Naive thymus-derived CD8-positive, alpha-beta T cell (primary cell): ENCODE measurements around the gene CST7. TPM values are rescaled to one million over a fixed set of nuclear protein-coding genes. Genes with fewer than 3 reads are reported as not detected.

Source experiments
- ATAC-seq, 2 donors: fragments of 150-1000 bp; cut with Tn5 transposase in 1 of 2; sonication (Bioruptor Pico), chemical (Tn5 transposase) in 1 of 2; 1 replicate in 1 of 2; 2 replicates in 1 of 2; pipeline ENCODE4 v1.10.0; 2021; ENCODE audit warnings: mild to moderate bottlenecking in 2 of 2, moderate library complexity in 2 of 2
- POLR2A ChIA-PET: fragments of 350-600 bp; sonication (Branson Sonifier 250); formaldehyde crosslinking; loops from one replicate; lab custom pipeline; 2021; ENCODE audit warnings: antibody characterized with exemption; lab: Charles Lee
- DNase-seq, 10 donors: peaks; one replicate each; pipeline versions ENCODE4 v3.0.0 to v3.0.0-alpha.2; 2020 to 2022
- H3K27ac Mint-ChIP-seq, 10 donors: one replicate each; pipeline ENCODE4 v1.8.0; 2020 to 2022; ENCODE audit warnings: mild to moderate bottlenecking in 10 of 10, mixed read lengths in 10 of 10, moderate library complexity in 4 of 10, inconsistent platforms in 1 of 10
- H3K27me3 Mint-ChIP-seq, 5 donors: one replicate each; pipeline ENCODE4 v1.8.0; 2021 to 2022; ENCODE audit warnings: mixed read lengths in 5 of 5
- H3K36me3 Mint-ChIP-seq, 3 donors: one replicate each; pipeline ENCODE4 v1.8.0; 2020 to 2022; ENCODE audit warnings: mixed read lengths in 3 of 3, mild to moderate bottlenecking in 2 of 3, inconsistent platforms in 1 of 3
- H3K4me1 Mint-ChIP-seq, 4 donors: one replicate each; pipeline ENCODE4 v1.8.0; 2021 to 2022; ENCODE audit warnings: mixed read lengths in 4 of 4
- H3K4me3 Mint-ChIP-seq, 10 donors: one replicate each; pipeline ENCODE4 v1.8.0; 2020 to 2022; ENCODE audit warnings: mild to moderate bottlenecking in 10 of 10, mixed read lengths in 10 of 10, moderate library complexity in 6 of 10, inconsistent platforms in 1 of 10
- H3K9me3 Mint-ChIP-seq, 9 donors: one replicate each; pipeline ENCODE4 v1.8.0; 2020 to 2022; ENCODE audit warnings: mixed read lengths in 9 of 9, mild to moderate bottlenecking in 3 of 9, inconsistent platforms in 1 of 9, moderate library complexity in 1 of 9
- polyA plus RNA-seq, 3 donors: library from polyadenylated mRNA; unstranded; fragments of 300-500 nt; fragmentation: Illumina TruSeq; gene quantifications; one replicate each; pipeline ENCODE4 v1.2.3, GENCODE V29; 2021
- total RNA-seq, 8 experiments: library from RNA in 2 of 8; stranded (reverse) in 2 of 8; gene quantifications; one replicate each; pipeline ENCODE4 v1.2.3 and lab custom pipeline; 2021 to 2026

Gene CST7
- total and polyA plus RNA-seq, 5 experiments from 2014 or later = 5.5 to 581 (median 13.3) TPM

- no peak for ATAC-seq
- Mint-ChIP-seq H3K4me3 (peak overlapping the region in 1 of 10 donors; percentile 1), H3K9me3 (no peaks in the 10 kb centered on the region)
Observed at GRCh38 chr20:24986436-24987015, 37.5 kb downstream of the CST7 start.

DNA sequence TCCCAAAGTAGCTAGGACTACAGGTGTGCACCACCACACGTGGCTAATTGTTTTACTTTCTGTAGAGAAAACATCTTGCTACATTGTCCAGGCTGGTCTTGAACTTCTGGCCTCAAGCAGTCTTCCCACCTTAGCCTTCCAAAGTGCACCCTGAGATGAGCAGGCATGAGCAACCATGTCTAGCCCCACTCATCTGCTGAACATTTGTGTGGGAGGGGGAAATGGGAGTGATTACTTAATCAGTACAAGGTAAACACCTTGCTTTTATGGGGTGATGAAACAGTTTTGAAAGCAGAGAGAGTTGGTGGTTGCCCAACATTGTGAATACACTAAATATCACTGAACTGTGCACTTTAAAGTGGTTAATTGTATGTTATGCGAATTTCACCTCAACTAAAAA is 38.2 kb downstream of the CST7 start:
- no peak for ATAC-seq

More at GRCh38 chr20:24986436-24987015, 37.5 kb downstream of the CST7 start:
- Mint-ChIP-seq H3K27ac (peak overlapping the region in 4 of 10 donors; percentile 12 to 78 (median 56)), H3K27me3 (no peaks in the 10 kb centered on the region), H3K4me1 (peaks cover 40 to 95% (median 75%) of the 10 kb centered on the region in 4 donors), H3K36me3 (peaks cover 5 to 36% (median 9%) of the 10 kb centered on the region in 3 donors)
- POLR2A ChIA-PET = no interaction called here
- DNase-seq = no peak

GRCh38 chr20:24987873-24988835 is 39.1 kb downstream of the CST7 start:
- Mint-ChIP-seq H3K36me3 (peaks cover 0 to 22% (median 5%) of the 10 kb centered on the region in 3 donors), H3K4me3 (peak overlapping the region in 3 of 10 donors; percentile 14 to 50 (median 37)), H3K9me3 (no peaks in the 10 kb centered on the region), H3K4me1 (peaks cover 43 to 93% (median 70%) of the 10 kb centered on the region in 4 donors), H3K27me3 (no peaks in the 10 kb centered on the region), H3K27ac (peak overlapping the region in 5 of 10 donors; percentile 6 to 90 (median 60))
- POLR2A ChIA-PET = no interaction called here
- ATAC-seq (no peak), DNase-seq (peak in 1 of 10 donors; percentile 1)

More for the DNA sequence above, 38.2 kb downstream of the CST7 start:
- H3K9me3 Mint-ChIP-seq = no peaks in the 10 kb centered on the region
- peak overlapping the region in 1 of 10 donors; percentile 16 for H3K4me3 Mint-ChIP-seq
- H3K4me1 Mint-ChIP-seq = peaks cover 44 to 95% (median 77%) of the 10 kb centered on the region in 4 donors
- DNase-seq = no peak
- POLR2A ChIA-PET = no interaction called here
- peaks cover 4 to 30% (median 7%) of the 10 kb centered on the region in 3 donors for H3K36me3 Mint-ChIP-seq
- peak overlapping the region in 4 of 10 donors; percentile 22 to 90 (median 50) for H3K27ac Mint-ChIP-seq
- no peaks in the 10 kb centered on the region for H3K27me3 Mint-ChIP-seq

- ATAC-seq (no peak), DNase-seq (peak in 1 of 10 donors; percentile 0)
- Mint-ChIP-seq H3K27me3 (no peaks in the 10 kb centered on the region), H3K4me3 (peak overlapping the region in 5 of 10 donors; percentile 12 to 72 (median 28)), H3K4me1 (peaks cover 45 to 95% (median 76%) of the 10 kb centered on the region in 4 donors), H3K27ac (peak overlapping the region in 6 of 10 donors; percentile 14 to 90 (median 70)), H3K36me3 (peaks cover 0 to 12% (median 0%) of the 10 kb centered on the region in 3 donors), H3K9me3 (no peaks in the 10 kb centered on the region)
- POLR2A ChIA-PET = no interaction called here
Observed at GRCh38 chr20:24989162-24989561, 40.1 kb downstream of the CST7 start.

DNA sequence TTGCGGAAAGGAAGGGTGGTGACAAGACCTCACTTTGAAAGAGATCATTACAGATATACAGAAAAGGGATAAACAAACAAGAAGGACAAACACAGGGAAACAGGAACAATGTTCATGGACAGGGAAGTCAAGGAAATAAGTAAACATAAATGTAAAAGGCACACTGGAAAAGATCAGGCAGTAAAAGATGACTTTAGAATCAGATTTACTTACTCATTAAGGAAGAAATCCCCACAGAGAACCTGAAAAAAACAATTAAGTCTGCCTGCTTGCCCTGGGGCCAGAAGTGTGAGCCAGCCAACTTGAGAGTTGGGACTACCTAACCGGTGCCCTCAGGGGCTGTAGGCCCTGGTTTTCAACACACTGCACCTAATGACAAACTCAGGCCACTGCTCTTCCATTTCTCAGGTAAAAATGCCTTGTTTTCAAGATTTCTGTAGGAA is 41.8 kb downstream of the CST7 start:
- no peaks in the 10 kb centered on the region for H3K27me3 Mint-ChIP-seq
- peak overlapping the region; percentile 93 to 97 (median 96) for H3K4me3 Mint-ChIP-seq
- peak overlapping the region in 9 of 10 donors; percentile 92 to 99 (median 97) for H3K27ac Mint-ChIP-seq
- peaks cover 45 to 90% (median 69%) of the 10 kb centered on the region in 4 donors for H3K4me1 Mint-ChIP-seq
- ATAC-seq (no peak), DNase-seq (peak in 1 of 10 donors; percentile 3)
- POLR2A ChIA-PET = interaction anchor here (5.2 kb wide), 1 partner anchor 205 kb away, joined by 22 read pairs; the partner anchor contains the start of gene ENTPD6
- H3K36me3 Mint-ChIP-seq = peaks cover 0 to 4% (median 0%) of the 10 kb centered on the region in 3 donors
- H3K9me3 Mint-ChIP-seq = no peaks in the 10 kb centered on the region

- POLR2A ChIA-PET = interaction anchor here (1.1 to 5.6 kb wide), 7 partner anchors 46 to 269 kb away, joined by 3 to 83 read pairs (median 6); partner anchors contain the start of genes ACSS1 and ENTPD6
- Mint-ChIP-seq H3K36me3 (peaks cover 0 to 4% (median 0%) of the 10 kb centered on the region in 3 donors), H3K27ac (peak overlapping the region; percentile 92 to 99 (median 98)), H3K9me3 (no peaks in the 10 kb centered on the region), H3K4me3 (peak overlapping the region; percentile 93 to 97 (median 96)), H3K27me3 (no peaks in the 10 kb centered on the region), H3K4me1 (peaks cover 38 to 78% (median 58%) of the 10 kb centered on the region in 4 donors)
- ATAC-seq (peak; percentile 3 to 17), DNase-seq (peak in 1 of 10 donors; percentile 13)
Observed at GRCh38 chr20:24991897-24992486, 42.9 kb downstream of the CST7 start.

DNA sequence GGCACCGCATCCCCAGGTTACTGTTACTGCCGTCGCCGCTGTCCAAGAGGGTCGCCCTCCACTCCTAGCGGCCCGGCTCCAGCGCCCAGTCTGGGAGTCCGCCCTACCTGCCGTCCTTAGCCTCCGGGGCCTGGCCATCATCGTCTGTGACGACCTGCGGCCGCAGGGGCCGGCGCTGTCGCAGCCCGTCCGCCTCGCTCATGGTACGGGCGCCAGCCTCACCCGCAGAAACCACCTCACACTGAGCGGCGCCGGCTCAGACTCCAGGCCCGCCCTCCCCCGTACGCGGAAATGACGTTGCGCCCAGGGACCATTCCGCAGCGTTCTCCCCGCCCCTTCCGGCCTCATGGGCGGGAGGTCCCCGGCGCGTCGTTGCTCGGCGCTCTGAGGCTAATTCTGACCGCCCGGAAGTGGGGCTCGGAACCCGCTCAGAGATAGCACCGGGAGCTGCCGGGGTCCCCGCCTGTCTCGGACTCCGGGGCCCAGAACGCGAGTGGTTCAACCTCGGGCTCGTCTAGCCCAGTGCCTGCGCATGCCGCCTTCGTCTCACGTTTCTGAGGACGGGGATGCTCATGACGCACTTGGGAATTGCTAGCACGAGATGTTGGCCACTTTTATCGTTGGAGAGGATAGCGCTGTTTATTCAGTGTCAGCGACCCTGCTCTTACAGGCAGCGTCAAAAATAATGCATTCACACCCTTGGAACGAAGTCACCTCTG is 43.6 kb downstream of the CST7 start, which contains the start of gene APMAP:
APMAP (minus strand) TSS at position 265 of the 719 bp plus-strand sequence; CDS start at position 202, 63 bp downstream.
- peak within 1 kb of the TSS; percentile 93 to 99 (median 98) for H3K27ac Mint-ChIP-seq
- POLR2A ChIA-PET = interaction anchor here (1.1 to 5.6 kb wide), 7 partner anchors 45 to 268 kb away, joined by 3 to 83 read pairs (median 6); partner anchors contain the start of genes ACSS1 and ENTPD6
- H3K9me3 Mint-ChIP-seq = no peaks in the 10 kb centered on the region
- peak within 1 kb of the TSS; percentile 93 to 97 (median 96) for H3K4me3 Mint-ChIP-seq
- H3K36me3 Mint-ChIP-seq = peaks cover 0 to 4% (median 0%) of the 10 kb centered on the region in 3 donors
- peak; percentile 89 to 97 (median 95) for DNase-seq
- no peaks in the 10 kb centered on the region for H3K27me3 Mint-ChIP-seq
- peak; percentile 92 to 93 for ATAC-seq
- H3K4me1 Mint-ChIP-seq = peaks cover 36 to 72% (median 56%) of the 10 kb centered on the region in 4 donors

DNA sequence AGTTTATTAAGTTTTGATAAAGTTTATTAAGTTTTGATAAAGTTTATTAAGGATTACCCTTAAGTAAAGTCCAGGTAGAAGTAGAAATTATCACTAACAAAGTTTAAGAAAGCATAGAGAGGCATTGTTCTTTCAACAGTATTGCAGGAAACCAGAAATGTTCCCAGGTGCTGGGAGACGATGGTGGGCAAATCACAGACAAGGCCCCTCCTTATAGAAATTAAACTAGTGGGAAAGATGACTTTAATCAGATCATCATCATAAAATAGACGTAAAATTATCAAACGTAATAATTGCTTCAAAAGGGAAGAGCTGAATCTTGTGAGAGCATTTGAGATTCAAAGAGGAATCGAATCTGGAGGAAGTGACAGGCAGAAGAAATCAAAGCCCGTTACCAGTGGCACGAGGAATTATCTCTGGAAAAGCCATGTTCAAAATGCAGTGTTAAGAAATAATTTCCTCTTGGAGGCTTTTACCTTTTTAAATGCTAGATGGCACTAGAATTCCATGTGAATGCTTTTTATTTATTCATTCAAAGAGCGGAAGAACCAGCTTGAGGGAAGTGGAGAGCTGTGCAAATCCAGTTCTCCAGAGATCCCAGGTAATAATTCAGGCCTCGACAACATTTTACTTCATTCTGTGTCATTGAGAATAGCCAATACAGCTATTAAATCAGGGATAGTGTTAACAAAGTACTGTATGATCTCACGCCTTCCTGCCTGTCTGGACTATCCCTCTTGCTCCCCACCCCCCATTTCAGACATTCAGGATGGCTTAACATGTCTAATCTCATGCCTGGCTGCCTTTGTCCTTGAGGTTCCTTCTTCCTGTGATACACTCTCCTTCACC is 44.5 kb downstream of the CST7 start:
- POLR2A ChIA-PET = interaction anchor here (0.5 to 5.6 kb wide), 6 partner anchors 64 to 864 kb away, joined by 3 to 83 read pairs (median 14); partner anchors contain the start of genes ACSS1 and ENTPD6
- Mint-ChIP-seq H3K9me3 (no peaks in the 10 kb centered on the region), H3K4me3 (peak overlapping the region; percentile 93 to 97 (median 96)), H3K27me3 (no peaks in the 10 kb centered on the region), H3K4me1 (peaks cover 33 to 63% (median 51%) of the 10 kb centered on the region in 4 donors), H3K36me3 (peaks cover 0 to 4% (median 0%) of the 10 kb centered on the region in 3 donors), H3K27ac (peak overlapping the region; percentile 93 to 99 (median 98))
- DNase-seq = peak in 1 of 10 donors; percentile 5
- no peak for ATAC-seq

DNA sequence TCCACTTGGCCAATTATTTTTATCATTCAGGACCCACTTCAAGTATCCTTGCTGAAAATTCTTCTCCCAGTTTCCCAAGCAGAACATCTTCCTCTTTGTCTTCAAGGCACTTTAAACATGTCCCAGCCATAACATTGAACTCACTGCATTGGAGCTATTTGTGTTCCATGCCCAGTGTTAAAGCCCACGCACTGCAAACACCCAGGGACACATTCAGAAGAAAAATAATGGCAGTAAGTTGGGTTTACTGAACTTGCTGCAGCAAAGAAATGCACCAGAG is 45.1 kb downstream of the CST7 start:
- POLR2A ChIA-PET = interaction anchor here (1.1 to 5.6 kb wide), 4 partner anchors 64 to 201 kb away, joined by 3 to 83 read pairs (median 23); partner anchors contain the start of genes ACSS1 and ENTPD6
- H3K27me3 Mint-ChIP-seq = no peaks in the 10 kb centered on the region
- peaks cover 32 to 57% (median 45%) of the 10 kb centered on the region in 4 donors for H3K4me1 Mint-ChIP-seq
- peaks cover 0 to 1% (median 0%) of the 10 kb centered on the region in 3 donors for H3K36me3 Mint-ChIP-seq
- no peaks in the 10 kb centered on the region for H3K9me3 Mint-ChIP-seq
- H3K27ac Mint-ChIP-seq = peak overlapping the region in 9 of 10 donors; percentile 78 to 99 (median 97)
- H3K4me3 Mint-ChIP-seq = peak overlapping the region in 8 of 10 donors; percentile 10 to 97 (median 50)
- ATAC-seq (no peak), DNase-seq (no peak)
